Suprapubic skin (tissue), 3 donors: ENCODE results near the gene FZD7.

Experiments used
- EP300 ChIP-seq: sonication (generic); formaldehyde crosslinking; IDR thresholded peaks from one replicate; pipeline ENCODE4 v1.6.1; 2017; ENCODE audit warnings: antibody characterized with exemption
- POLR2A ChIP-seq, 2 donors: fragments of 450-650 bp; IDR thresholded peaks; one replicate each; pipeline ENCODE4 v1.6.1; 2017; ENCODE audit warnings: antibody characterized with exemption in 2 of 2, mild to moderate bottlenecking in 2 of 2, moderate library complexity in 2 of 2
- TF ChIP-seq, protein P1 (sequence below), 2 donors: fragments of 200-600 bp in 1 of 2; fragments of 450-650 bp in 1 of 2; sonication (generic) in 1 of 2; IDR thresholded peaks; one replicate each; pipeline ENCODE4 v1.5.1; 2016 to 2019; ENCODE audit warnings: antibody characterized with exemption in 2 of 2, mild to moderate bottlenecking in 1 of 2, moderate library complexity in 1 of 2

DNA sequence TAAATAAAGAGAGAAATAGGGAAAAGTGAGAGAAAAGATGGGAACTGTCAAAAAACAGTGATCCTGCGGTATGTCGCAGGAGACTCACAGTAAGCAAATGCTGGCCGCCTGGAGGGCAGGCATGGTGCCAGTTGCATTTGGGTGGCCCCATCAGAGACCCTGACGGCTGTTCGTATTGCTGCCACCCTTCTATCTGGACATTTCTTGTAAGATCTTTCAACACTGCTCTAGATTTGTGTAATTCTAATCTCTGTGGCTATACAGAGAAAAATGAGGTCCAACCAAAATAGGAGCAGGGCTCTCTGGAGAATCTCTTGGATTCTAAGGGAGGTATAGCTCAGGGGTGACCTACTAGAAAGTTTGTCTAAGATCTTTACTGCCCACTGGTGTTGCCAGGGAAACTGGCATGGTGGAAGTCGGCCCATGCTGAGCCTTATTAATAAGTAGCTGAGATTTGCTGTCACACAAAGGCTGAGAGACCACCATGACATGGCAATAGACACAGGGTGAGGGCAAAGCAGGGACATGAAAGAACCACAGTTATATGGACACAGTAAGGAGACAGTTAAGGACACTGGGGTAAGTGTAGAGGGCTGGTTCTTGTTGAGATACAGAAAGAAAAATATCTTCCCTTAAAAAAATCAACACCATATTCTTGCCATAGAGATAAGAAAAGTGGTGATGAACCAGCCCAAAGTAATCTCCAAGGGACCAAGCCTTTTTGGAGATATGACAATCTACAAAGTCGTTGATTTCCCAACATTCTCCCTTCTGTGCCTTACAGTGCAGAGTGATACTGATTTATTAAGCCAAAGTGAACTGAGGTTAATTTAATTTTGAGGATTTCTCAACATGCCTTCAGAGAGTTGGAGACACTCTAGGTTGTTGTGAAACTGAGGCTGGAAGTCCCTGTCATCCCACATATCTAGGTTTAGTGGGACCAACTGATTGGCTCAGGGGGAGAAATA, 26.4 kb upstream of the FZD7 start:
- TF ChIP-seq, protein P1, sequence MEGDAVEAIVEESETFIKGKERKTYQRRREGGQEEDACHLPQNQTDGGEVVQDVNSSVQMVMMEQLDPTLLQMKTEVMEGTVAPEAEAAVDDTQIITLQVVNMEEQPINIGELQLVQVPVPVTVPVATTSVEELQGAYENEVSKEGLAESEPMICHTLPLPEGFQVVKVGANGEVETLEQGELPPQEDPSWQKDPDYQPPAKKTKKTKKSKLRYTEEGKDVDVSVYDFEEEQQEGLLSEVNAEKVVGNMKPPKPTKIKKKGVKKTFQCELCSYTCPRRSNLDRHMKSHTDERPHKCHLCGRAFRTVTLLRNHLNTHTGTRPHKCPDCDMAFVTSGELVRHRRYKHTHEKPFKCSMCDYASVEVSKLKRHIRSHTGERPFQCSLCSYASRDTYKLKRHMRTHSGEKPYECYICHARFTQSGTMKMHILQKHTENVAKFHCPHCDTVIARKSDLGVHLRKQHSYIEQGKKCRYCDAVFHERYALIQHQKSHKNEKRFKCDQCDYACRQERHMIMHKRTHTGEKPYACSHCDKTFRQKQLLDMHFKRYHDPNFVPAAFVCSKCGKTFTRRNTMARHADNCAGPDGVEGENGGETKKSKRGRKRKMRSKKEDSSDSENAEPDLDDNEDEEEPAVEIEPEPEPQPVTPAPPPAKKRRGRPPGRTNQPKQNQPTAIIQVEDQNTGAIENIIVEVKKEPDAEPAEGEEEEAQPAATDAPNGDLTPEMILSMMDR (IDR thresholded peaks at IDR 0.05) = no peak
- TF ChIP-seq POLR2A (IDR thresholded peaks at IDR 0.05) (no peak), EP300 (no peak)
